Caco-2 (cell line): ENCODE data around the gene CHRNA3. TPM values are rescaled to one million over a fixed set of nuclear protein-coding genes. Genes with fewer than 3 reads are reported as not detected.

Experiments
- BruUV-seq: library from RNA; stranded (reverse); fragments of 400-500 nt; replicated peaks from 2 replicates; lab custom pipeline; 2021; lab: Mats Ljungman, UMichigan
- CTCF ChIA-PET: fragments of 300-600 bp; sonication (Branson Sonifier 250); formaldehyde crosslinking; loops from one replicate; lab custom pipeline; 2022; ENCODE audit warnings: antibody characterized with exemption; lab: Charles Lee
- POLR2A ChIA-PET: fragments of 300-600 bp; sonication (Branson Sonifier 250); formaldehyde crosslinking; loops from one replicate; lab custom pipeline; 2022; ENCODE audit warnings: antibody characterized with exemption; lab: Charles Lee
- DNase-seq, 2 experiments: peaks; one replicate each; pipeline versions ENCODE4 v3.0.0 to v3.0.0-alpha.2; 2020 to 2022
- H3K27me3 ChIP-seq: replicated peaks from 2 replicates; pipeline ENCODE4 v1.6.0; 2011; ENCODE audit warnings: low read length; ENCODE audit not compliant: control insufficient read depth, insufficient read depth
- H3K36me3 ChIP-seq: 2 replicates; pipeline ENCODE4 v1.5.1; 2011; ENCODE audit warnings: low read length; ENCODE audit not compliant: control insufficient read depth, insufficient read depth
- H3K4me1 ChIP-seq: fragments of 250-450 bp; sonication (Bioruptor Pico); 2 replicates; pipeline ENCODE4 v1.5.1; 2020; ENCODE audit warnings: mild to moderate bottlenecking
- H3K4me3 ChIP-seq: 2 replicates; pipeline ENCODE4 v1.5.1; 2011; ENCODE audit warnings: low read depth, mild to moderate bottlenecking, control low read depth, low read length
- H3K9me3 ChIP-seq: fragments of 250-450 bp; sonication (Bioruptor Pico); 2 replicates; pipeline ENCODE4 v1.5.1; 2020; ENCODE audit warnings: mild to moderate bottlenecking, moderate library complexity
- H3K27ac Mint-ChIP-seq: one replicate; pipeline ENCODE4 v1.8.0; 2022; ENCODE audit warnings: mixed read lengths; ENCODE audit not compliant: unreplicated experiment
- H3K27me3 Mint-ChIP-seq: one replicate; pipeline ENCODE4 v1.8.0; 2022; ENCODE audit warnings: mixed read lengths; ENCODE audit not compliant: insufficient read depth, unreplicated experiment
- H3K36me3 Mint-ChIP-seq: one replicate; pipeline ENCODE4 v1.8.0; 2022; ENCODE audit warnings: mild to moderate bottlenecking, mixed read lengths; ENCODE audit not compliant: insufficient read depth, unreplicated experiment
- H3K4me1 Mint-ChIP-seq: one replicate; pipeline ENCODE4 v1.8.0; 2022; ENCODE audit warnings: low read depth, mixed read lengths; ENCODE audit not compliant: unreplicated experiment
- H3K4me3 Mint-ChIP-seq: one replicate; pipeline ENCODE4 v1.8.0; 2022; ENCODE audit warnings: mild to moderate bottlenecking, moderate library complexity, mixed read lengths; ENCODE audit not compliant: unreplicated experiment
- H3K9me3 Mint-ChIP-seq: one replicate; pipeline ENCODE4 v1.8.0; 2022; ENCODE audit warnings: mixed read lengths; ENCODE audit not compliant: unreplicated experiment
- CTCF ChIP-seq, 2 experiments: fragments of 200-600 bp in 1 of 2; IDR thresholded peaks; 1 replicate in 1 of 2; 2 replicates in 1 of 2; pipeline versions ENCODE4 v1.5.1 to v1.8.0; 2011 to 2022; ENCODE audit warnings: antibody characterized with exemption in 1 of 2, control low read depth in 1 of 2, inconsistent platforms in 1 of 2, low read depth in 1 of 2, low read length in 1 of 2, mild to moderate bottlenecking in 1 of 2, moderate library complexity in 1 of 2; ENCODE audit not compliant: insufficient read depth in 1 of 2, severe bottlenecking in 1 of 2, unreplicated experiment in 1 of 2
- intact Hi-C: fragments of 100-400 bp; cut with micrococcal nuclease; formaldehyde crosslinking; loops from one replicate; pipeline ENCODE4 v1.10.0; 2022; ENCODE audit not compliant: unreplicated experiment
- total RNA-seq: library from RNA; stranded (reverse); gene quantifications from 2 replicates; pipeline ENCODE4 v1.2.3, GENCODE V29; 2022

The CHRNA3 gene
- total RNA-seq, 1 experiment from 2014 or later = not detected

- H3K27me3 Mint-ChIP-seq = peaks cover 4% of the 10 kb centered on the region
- no peak for DNase-seq
These were observed 3.7 kb downstream of the CHRNA3 start for GRCh38 chr15:78617076-78617475.

GRCh38 chr15:78616506-78616905, 4.3 kb downstream of the CHRNA3 start:
- Histone ChIP-seq H3K4me1 (no peaks in the 10 kb centered on the region), H3K9me3 (no peaks in the 10 kb centered on the region), H3K36me3 (no peaks in the 10 kb centered on the region), H3K27me3 (no peaks in the 10 kb centered on the region), H3K4me3 (no peak overlapping the region)
- CTCF ChIA-PET = interaction anchor here (0.8 to 0.9 kb wide), 2 partner anchors 51 to 382 kb away, joined by 3 to 5 read pairs; partner anchors contain the start of genes ACSBG1 and CHRNA5
- intact Hi-C loops = no loop called here
- Mint-ChIP-seq H3K4me3 (no peak overlapping the region), H3K27me3 (peaks cover 1% of the 10 kb centered on the region), H3K9me3 (no peaks in the 10 kb centered on the region), H3K4me1 (no peaks in the 10 kb centered on the region), H3K27ac (no peak overlapping the region), H3K36me3 (no peaks in the 10 kb centered on the region)
- no peak for TF ChIP-seq CTCF (IDR thresholded peaks at IDR 0.05; ENCODE audit: insufficient read depth in 1 of 2, low read depth in 1 of 2, low read length in 1 of 2, severe bottlenecking in 1 of 2, unreplicated experiment in 1 of 2)
- DNase-seq = no peak
- no TSS peak for BruUV-seq
- POLR2A ChIA-PET = no interaction called here

More at GRCh38 chr15:78617076-78617475, 3.7 kb downstream of the CHRNA3 start:
- Mint-ChIP-seq H3K9me3 (no peaks in the 10 kb centered on the region), H3K4me1 (no peaks in the 10 kb centered on the region), H3K36me3 (no peaks in the 10 kb centered on the region), H3K4me3 (no peak overlapping the region), H3K27ac (no peak overlapping the region)
- H3K4me3 ChIP-seq = no peak overlapping the region
- ChIA-PET POLR2A (no interaction called here), CTCF (no interaction called here)
- intact Hi-C loops = no loop called here
- BruUV-seq = no TSS peak
- H3K4me1 ChIP-seq = no peaks in the 10 kb centered on the region
- H3K9me3 ChIP-seq = no peaks in the 10 kb centered on the region
- H3K36me3 ChIP-seq = no peaks in the 10 kb centered on the region
- no peak for TF ChIP-seq CTCF (IDR thresholded peaks at IDR 0.05; ENCODE audit: insufficient read depth in 1 of 2, low read depth in 1 of 2, low read length in 1 of 2, severe bottlenecking in 1 of 2, unreplicated experiment in 1 of 2)
- H3K27me3 ChIP-seq = no peaks in the 10 kb centered on the region

- Mint-ChIP-seq H3K27me3 (no peaks in the 10 kb centered on the region), H3K9me3 (no peaks in the 10 kb centered on the region), H3K27ac (no peak overlapping the region), H3K36me3 (no peaks in the 10 kb centered on the region), H3K4me3 (no peak overlapping the region), H3K4me1 (no peaks in the 10 kb centered on the region)
- no peak for DNase-seq
- Histone ChIP-seq H3K4me3 (no peak overlapping the region), H3K27me3 (no peaks in the 10 kb centered on the region), H3K36me3 (no peaks in the 10 kb centered on the region), H3K4me1 (no peaks in the 10 kb centered on the region), H3K9me3 (no peaks in the 10 kb centered on the region)
- POLR2A ChIA-PET = no interaction called here
- CTCF ChIA-PET = interaction anchor here (0.9 kb wide), 1 partner anchor 381 kb away, joined by 3 read pairs; the partner anchor contains the start of gene ACSBG1
- TF ChIP-seq CTCF (IDR thresholded peaks at IDR 0.05; ENCODE audit: insufficient read depth in 1 of 2, low read depth in 1 of 2, low read length in 1 of 2, severe bottlenecking in 1 of 2, unreplicated experiment in 1 of 2) = no peak
- no TSS peak for BruUV-seq
- intact Hi-C loops = no loop called here
These were observed 5.6 kb downstream of the CHRNA3 start for GRCh38 chr15:78615151-78615589.
